Measurements from ENCODE around the gene THEMIS.

GRCh38 chr6:127727260-127727953 is 173.5 kb downstream of the THEMIS start:
- no peak for TF ChIP-seq CTCF (IDR thresholded peaks at IDR 0.05; ENCODE audit: low read depth, low read length, poor library complexity, severe bottlenecking)
- no peak for TF ChIP-seq EZH2phosphoT487 (IDR thresholded peaks at IDR 0.05; ENCODE audit: borderline replicate concordance, low read length)
